HEK293 (cell line): ENCODE data around the gene IL9.

Experiments used
- CTCF ChIA-PET: fragments of 350-600 bp; formaldehyde crosslinking; extraction: SDS; loops from one replicate; lab custom pipeline; 2021; ENCODE audit warnings: antibody characterized with exemption; lab: Yijun Ruan, JAX
- POLR2A ChIA-PET: fragments of 300-600 bp; formaldehyde crosslinking; extraction: SDS; loops from one replicate; lab custom pipeline; 2020; ENCODE audit warnings: antibody characterized with exemption, inconsistent platforms; lab: Yijun Ruan, JAX
- H3K27ac ChIP-seq: fragments of 200-500 bp; sonication (Bioruptor generic); 2 replicates; pipeline ENCODE4 v1.5.1; 2014; ENCODE audit warnings: low read depth, low read length, control low read depth, inconsistent platforms; ENCODE audit errors: extremely low read depth
- H3K36me3 ChIP-seq, 2 experiments: fragments of 200-500 bp in 1 of 2; sonication (Bioruptor generic) in 1 of 2; 1 replicate in 1 of 2; 2 replicates in 1 of 2; pipeline ENCODE4 v1.5.1; 2014 to 2017; ENCODE audit warnings: inconsistent platforms in 2 of 2, low read length in 2 of 2; ENCODE audit not compliant: control insufficient read depth in 2 of 2, insufficient read depth in 1 of 2
- H3K4me1 ChIP-seq: fragments of 200-500 bp; sonication (Bioruptor generic); 2 replicates; pipeline ENCODE4 v1.5.1; 2014; ENCODE audit warnings: mild to moderate bottlenecking, low read length, inconsistent platforms; ENCODE audit not compliant: control insufficient read depth, insufficient read depth
- H3K4me3 ChIP-seq: 2 replicates; pipeline ENCODE4 v1.5.1; 2011; ENCODE audit warnings: low read depth, mild to moderate bottlenecking, control low read depth, low read length, moderate library complexity
- H3K9me3 ChIP-seq: fragments of 200-500 bp; sonication (Bioruptor generic); 2 replicates; pipeline ENCODE4 v1.5.1; 2014; ENCODE audit warnings: low read depth, low read length, inconsistent platforms; ENCODE audit not compliant: control insufficient read depth, insufficient read depth
- AEBP2 ChIP-seq: fragments of 450-650 bp; formaldehyde crosslinking; IDR thresholded peaks from 2 replicates; pipeline ENCODE4 v1.5.1; 2016; ENCODE audit warnings: missing biosample characterization, missing genetic modification characterization, borderline replicate concordance
- HOXD13 ChIP-seq: sonication (generic); formaldehyde crosslinking; IDR thresholded peaks from 2 replicates; pipeline ENCODE4 v1.8.0; 2022; ENCODE audit warnings: missing genetic modification reagents, borderline replicate concordance
- PBX3 ChIP-seq: sonication (generic); formaldehyde crosslinking; IDR thresholded peaks from 2 replicates; pipeline ENCODE4 v1.8.1; 2022; ENCODE audit warnings: mild to moderate bottlenecking, moderate library complexity, missing genetic modification reagents
- REST ChIP-seq: fragments of 450-650 bp; formaldehyde crosslinking; IDR thresholded peaks from 2 replicates; pipeline ENCODE4 v1.5.1; 2016; ENCODE audit warnings: missing biosample characterization, missing genetic modification characterization
- SP7 ChIP-seq: fragments of 450-650 bp; formaldehyde crosslinking; IDR thresholded peaks from 2 replicates; pipeline ENCODE4 v1.5.1; 2016; ENCODE audit warnings: missing biosample characterization, missing genetic modification characterization
- YY1 ChIP-seq: fragments of 450-650 bp; formaldehyde crosslinking; IDR thresholded peaks from 2 replicates; pipeline ENCODE4 v1.5.1; 2018; ENCODE audit warnings: missing biosample characterization, missing genetic modification characterization
- ZBTB26 ChIP-seq: fragments of 450-650 bp; formaldehyde crosslinking; optimal IDR thresholded peaks from 2 replicates; pipeline ENCODE3; 2016; ENCODE audit warnings: missing biosample characterization, mild to moderate bottlenecking, missing genetic modification characterization
- ZBTB44 ChIP-seq: fragments of 450-650 bp; IDR thresholded peaks from 2 replicates; pipeline ENCODE4 v1.5.1; 2018; ENCODE audit warnings: missing biosample characterization, mild to moderate bottlenecking, missing genetic modification characterization
- ZFP3 ChIP-seq: fragments of 450-650 bp; formaldehyde crosslinking; IDR thresholded peaks from 2 replicates; pipeline ENCODE4 v1.5.1; 2016; ENCODE audit warnings: low read depth, missing biosample characterization, missing genetic modification characterization
- ZFP41 ChIP-seq: fragments of 450-650 bp; formaldehyde crosslinking; IDR thresholded peaks from 2 replicates; pipeline ENCODE4 v1.5.1; 2016; ENCODE audit warnings: missing biosample characterization, missing genetic modification characterization, borderline replicate concordance
- ZFP69B ChIP-seq: fragments of 450-650 bp; formaldehyde crosslinking; IDR thresholded peaks from 2 replicates; pipeline ENCODE4 v1.5.1; 2016; ENCODE audit warnings: missing biosample characterization, missing genetic modification characterization
- ZNF112 ChIP-seq: fragments of 450-650 bp; formaldehyde crosslinking; IDR thresholded peaks from 2 replicates; pipeline ENCODE4 v1.5.0; 2017; ENCODE audit warnings: missing biosample characterization, missing genetic modification characterization
- ZNF132 ChIP-seq: fragments of 450-650 bp; formaldehyde crosslinking; IDR thresholded peaks from 2 replicates; pipeline ENCODE4 v1.5.1; 2017; ENCODE audit warnings: missing biosample characterization, missing genetic modification characterization, borderline replicate concordance
- ZNF146 ChIP-seq: fragments of 450-650 bp; formaldehyde crosslinking; IDR thresholded peaks from 2 replicates; pipeline ENCODE4 v1.5.1; 2016; ENCODE audit warnings: missing biosample characterization, missing genetic modification characterization
- ZNF148 ChIP-seq: fragments of 450-650 bp; formaldehyde crosslinking; IDR thresholded peaks from 2 replicates; pipeline ENCODE4 v1.5.0; 2017; ENCODE audit warnings: missing biosample characterization, missing genetic modification characterization, borderline replicate concordance
- ZNF214 ChIP-seq: fragments of 450-650 bp; formaldehyde crosslinking; IDR thresholded peaks from 2 replicates; pipeline ENCODE4 v1.5.1; 2017; ENCODE audit warnings: missing biosample characterization, mild to moderate bottlenecking, missing genetic modification characterization, borderline replicate concordance
- ZNF26 ChIP-seq: fragments of 450-650 bp; formaldehyde crosslinking; IDR thresholded peaks from 2 replicates; pipeline ENCODE4 v1.5.1; 2016; ENCODE audit warnings: missing biosample characterization, missing genetic modification characterization
- ZNF391 ChIP-seq: fragments of 450-650 bp; formaldehyde crosslinking; IDR thresholded peaks from 2 replicates; pipeline ENCODE4 v1.5.1; 2016; ENCODE audit warnings: low read depth, missing biosample characterization, missing genetic modification characterization, borderline replicate concordance
- ZNF558 ChIP-seq: fragments of 450-650 bp; formaldehyde crosslinking; IDR thresholded peaks from 2 replicates; pipeline ENCODE4 v1.5.1; 2016; ENCODE audit warnings: missing biosample characterization, missing genetic modification characterization
- ZNF560 ChIP-seq: fragments of 450-650 bp; formaldehyde crosslinking; IDR thresholded peaks from 2 replicates; pipeline ENCODE4 v1.5.1; 2017; ENCODE audit warnings: missing biosample characterization, missing genetic modification characterization, borderline replicate concordance
- ZNF600 ChIP-seq: fragments of 450-650 bp; formaldehyde crosslinking; IDR thresholded peaks from 2 replicates; pipeline ENCODE4 v1.5.1; 2016; ENCODE audit warnings: missing biosample characterization, missing genetic modification characterization
- ZSCAN23 ChIP-seq: fragments of 450-650 bp; formaldehyde crosslinking; IDR thresholded peaks from 2 replicates; pipeline ENCODE4 v1.5.1; 2016; ENCODE audit warnings: missing biosample characterization, missing genetic modification characterization

Gene IL9

GRCh38 chr5:135861641-135862040 lies 34.0 kb downstream of the IL9 start:
- no peak for TF ChIP-seq SP7 (tag by site-specific recombination)
- TF ChIP-seq ZNF26 (tag by site-specific recombination) = no peak
- TF ChIP-seq YY1 (tag by site-specific recombination) = no peak
- TF ChIP-seq ZNF146 (tag by site-specific recombination) = no peak
- no peak for TF ChIP-seq ZBTB44
- no peak for TF ChIP-seq ZNF112 (tag by site-specific recombination)
- TF ChIP-seq ZNF391 (tag by site-specific recombination) = no peak
- TF ChIP-seq ZNF132 (tag by site-specific recombination) = no peak
- no peak for TF ChIP-seq ZFP41 (tag by site-specific recombination)
- TF ChIP-seq ZSCAN23 (tag by site-specific recombination) = no peak
- TF ChIP-seq ZFP3 (tag by site-specific recombination) = no peak
- no peak for TF ChIP-seq ZFP69B (tag by site-specific recombination)
- no peak overlapping the region for H3K27ac ChIP-seq
- no peak overlapping the region for H3K4me3 ChIP-seq
- CTCF ChIA-PET = interaction anchor here (0.5 to 1.0 kb wide), 3 partner anchors 24 to 1281 kb away, joined by 3 read pairs; no protein-coding TSS in a partner anchor
- no peaks in the 10 kb centered on the region for H3K36me3 ChIP-seq
- no peaks in the 10 kb centered on the region for H3K9me3 ChIP-seq
- POLR2A ChIA-PET = no interaction called here
- H3K4me1 ChIP-seq = no peaks in the 10 kb centered on the region

- Histone ChIP-seq H3K36me3 (no peaks in the 10 kb centered on the region), H3K27ac (no peak overlapping the region), H3K4me3 (no peak overlapping the region), H3K4me1 (no peaks in the 10 kb centered on the region), H3K9me3 (no peaks in the 10 kb centered on the region)
- ChIA-PET CTCF (interaction anchor here (0.7 to 1.0 kb wide), 2 partner anchors 29 to 389 kb away, joined by 3 read pairs; no protein-coding TSS in a partner anchor), POLR2A (no interaction called here)
- no peak for TF ChIP-seq ZNF560
- no peak for TF ChIP-seq ZNF600 (tag by site-specific recombination)
- no peak for TF ChIP-seq ZBTB26 (tag by site-specific recombination)
- no peak for TF ChIP-seq ZNF558 (tag by site-specific recombination)
- no peak for TF ChIP-seq AEBP2 (tag by site-specific recombination)
- TF ChIP-seq PBX3 (CRISPR knock-in tag) = no peak
- TF ChIP-seq ZNF148 = no peak
- no peak for TF ChIP-seq ZNF214
- TF ChIP-seq REST (tag by site-specific recombination) = no peak
- TF ChIP-seq HOXD13 (CRISPR knock-in tag) = no peak
These were observed 36.0 kb downstream of the IL9 start for GRCh38 chr5:135859641-135860040.
